ENCODE measurements around the gene GALNT2. TPM values are rescaled to one million over a fixed set of nuclear protein-coding genes. Genes with fewer than 3 reads are reported as not detected.

GALNT2 gene
- total RNA-seq, 4 donors from 2014 or later, result 47.9 to 78.6 (median 60.0) TPM

GRCh38 chr1:230109895-230110667 lies 43.0 kb downstream of the GALNT2 start:
- TF ChIP-seq POLR2A (IDR thresholded peaks at IDR 0.05), result no peak
- no peak for TF ChIP-seq EP300 (IDR thresholded peaks at IDR 0.05)
- no peak for TF ChIP-seq CTCF (IDR thresholded peaks at IDR 0.05)
- no peaks in the 10 kb centered on the region for H3K27me3 ChIP-seq
- H3K9me3 ChIP-seq, result no peaks in the 10 kb centered on the region
- no peaks in the 10 kb centered on the region for H3K36me3 ChIP-seq
- 39 to 43% methylated on average over 11 of the region's 11 CpGs for WGBS, 2 donors
- peaks cover 0 to 85% (median 60%) of the 10 kb centered on the region in 4 donors for H3K4me1 ChIP-seq
- no peak for DNase-seq (ENCODE audit: low spot score in 2 of 2)
- peak overlapping the region; percentile 12 to 94 (median 60) for H3K27ac ChIP-seq
- no peak overlapping the region for H3K4me3 ChIP-seq

- WGBS, 2 donors, result 81 to 94% methylated on average over 8 of the region's 8 CpGs
- no peak for DNase-seq (ENCODE audit: low spot score in 2 of 2)
- Histone ChIP-seq H3K9me3 (no peaks in the 10 kb centered on the region), H3K4me1 (peaks cover 0 to 78% (median 51%) of the 10 kb centered on the region in 4 donors), H3K27ac (peak overlapping the region in 2 of 4 donors; percentile 60 to 94), H3K4me3 (no peak overlapping the region), H3K27me3 (no peaks in the 10 kb centered on the region), H3K36me3 (no peaks in the 10 kb centered on the region)
- TF ChIP-seq POLR2A (IDR thresholded peaks at IDR 0.05) (no peak), EP300 (IDR thresholded peaks at IDR 0.05) (no peak), CTCF (IDR thresholded peaks at IDR 0.05) (no peak)
These were observed 43.9 kb downstream of the GALNT2 start for GRCh38 chr1:230110971-230111370.

GRCh38 chr1:230112131-230112701 lies 45.2 kb downstream of the GALNT2 start:
- TF ChIP-seq CTCF (IDR thresholded peaks at IDR 0.05) (no peak), POLR2A (IDR thresholded peaks at IDR 0.05) (peak; percentile 34 to 51), EP300 (IDR thresholded peaks at IDR 0.05) (peak in 1 of 2 donors; percentile 77)
- H3K27me3 ChIP-seq, result no peaks in the 10 kb centered on the region
- H3K4me1 ChIP-seq, result peaks cover 0 to 71% (median 40%) of the 10 kb centered on the region in 4 donors
- 23 to 27% methylated on average over 5 to 7 of the region's 7 CpGs for WGBS, 2 donors
- H3K9me3 ChIP-seq, result no peaks in the 10 kb centered on the region
- peak overlapping the region in 1 of 4 donors; percentile 16 for H3K4me3 ChIP-seq
- DNase-seq (ENCODE audit: low spot score in 2 of 2), result no peak
- peak overlapping the region; percentile 60 to 94 (median 86) for H3K27ac ChIP-seq
- H3K36me3 ChIP-seq, result no peaks in the 10 kb centered on the region

GRCh38 chr1:230112782-230113181 lies 45.7 kb downstream of the GALNT2 start:
- Histone ChIP-seq H3K4me1 (peaks cover 0 to 70% (median 40%) of the 10 kb centered on the region in 4 donors), H3K4me3 (peak overlapping the region in 1 of 4 donors; percentile 16), H3K36me3 (no peaks in the 10 kb centered on the region), H3K27ac (peak overlapping the region; percentile 60 to 94 (median 86)), H3K27me3 (no peaks in the 10 kb centered on the region), H3K9me3 (no peaks in the 10 kb centered on the region)
- 50 to 66% methylated on average over 4 to 5 of the region's 5 CpGs for WGBS, 2 donors
- TF ChIP-seq CTCF (IDR thresholded peaks at IDR 0.05) (no peak), POLR2A (IDR thresholded peaks at IDR 0.05) (no peak), EP300 (IDR thresholded peaks at IDR 0.05) (no peak)
- no peak for DNase-seq (ENCODE audit: low spot score in 2 of 2)

GRCh38 chr1:230113235-230113592 lies 46.2 kb downstream of the GALNT2 start:
- WGBS, 2 donors, result 77 to 86% methylated on average over 4 of the region's 4 CpGs
- no peaks in the 10 kb centered on the region for H3K9me3 ChIP-seq
- peaks cover 0 to 70% (median 40%) of the 10 kb centered on the region in 4 donors for H3K4me1 ChIP-seq
- H3K27ac ChIP-seq, result peak overlapping the region; percentile 60 to 94 (median 86)
- H3K36me3 ChIP-seq, result no peaks in the 10 kb centered on the region
- H3K27me3 ChIP-seq, result no peaks in the 10 kb centered on the region
- DNase-seq (ENCODE audit: low spot score in 2 of 2), result no peak
- TF ChIP-seq EP300 (IDR thresholded peaks at IDR 0.05) (no peak), POLR2A (IDR thresholded peaks at IDR 0.05) (no peak), CTCF (IDR thresholded peaks at IDR 0.05) (no peak)
- H3K4me3 ChIP-seq, result no peak overlapping the region

Measured in tibial nerve (tissue), 4 donors.